HEK293 (cell line): ENCODE measurements around the gene R3HDM1.

Experiments
- CTCF ChIA-PET: fragments of 350-600 bp; formaldehyde crosslinking; extraction: SDS; loops from one replicate; lab custom pipeline; 2021; ENCODE audit warnings: antibody characterized with exemption; lab: Yijun Ruan, JAX
- POLR2A ChIA-PET: fragments of 300-600 bp; formaldehyde crosslinking; extraction: SDS; loops from one replicate; lab custom pipeline; 2020; ENCODE audit warnings: antibody characterized with exemption, inconsistent platforms; lab: Yijun Ruan, JAX
- H3K27ac ChIP-seq: fragments of 200-500 bp; sonication (Bioruptor generic); 2 replicates; pipeline ENCODE4 v1.5.1; 2014; ENCODE audit warnings: low read depth, low read length, control low read depth, inconsistent platforms; ENCODE audit errors: extremely low read depth
- H3K36me3 ChIP-seq, 2 experiments: fragments of 200-500 bp in 1 of 2; sonication (Bioruptor generic) in 1 of 2; 1 replicate in 1 of 2; 2 replicates in 1 of 2; pipeline ENCODE4 v1.5.1; 2014 to 2017; ENCODE audit warnings: inconsistent platforms in 2 of 2, low read length in 2 of 2; ENCODE audit not compliant: control insufficient read depth in 2 of 2, insufficient read depth in 1 of 2
- H3K4me1 ChIP-seq: fragments of 200-500 bp; sonication (Bioruptor generic); 2 replicates; pipeline ENCODE4 v1.5.1; 2014; ENCODE audit warnings: mild to moderate bottlenecking, low read length, inconsistent platforms; ENCODE audit not compliant: control insufficient read depth, insufficient read depth
- H3K4me3 ChIP-seq: 2 replicates; pipeline ENCODE4 v1.5.1; 2011; ENCODE audit warnings: low read depth, mild to moderate bottlenecking, control low read depth, low read length, moderate library complexity
- H3K9me3 ChIP-seq: fragments of 200-500 bp; sonication (Bioruptor generic); 2 replicates; pipeline ENCODE4 v1.5.1; 2014; ENCODE audit warnings: low read depth, low read length, inconsistent platforms; ENCODE audit not compliant: control insufficient read depth, insufficient read depth
- BCL6B ChIP-seq: fragments of 450-650 bp; formaldehyde crosslinking; IDR thresholded peaks from 2 replicates; pipeline ENCODE4 v1.5.1; 2017; ENCODE audit warnings: missing biosample characterization, missing genetic modification characterization
- EGR2 ChIP-seq: fragments of 450-650 bp; formaldehyde crosslinking; IDR thresholded peaks from 2 replicates; pipeline ENCODE4 v1.5.1; 2016; ENCODE audit warnings: low read depth, missing biosample characterization, missing genetic modification characterization
- ELK4 ChIP-seq: IDR thresholded peaks from 2 replicates; pipeline ENCODE4 v1.6.1; 2011; ENCODE audit warnings: mild to moderate bottlenecking, low read depth, low read length, borderline replicate concordance
- GLIS2 ChIP-seq: fragments of 450-650 bp; formaldehyde crosslinking; IDR thresholded peaks from 2 replicates; pipeline ENCODE4 v1.5.1; 2016; ENCODE audit warnings: missing biosample characterization, missing genetic modification characterization
- HIC1 ChIP-seq: fragments of 450-650 bp; formaldehyde crosslinking; IDR thresholded peaks from 2 replicates; pipeline ENCODE4 v1.5.1; 2016; ENCODE audit warnings: missing biosample characterization, missing genetic modification characterization
- KLF10 ChIP-seq: fragments of 450-650 bp; IDR thresholded peaks from 2 replicates; pipeline ENCODE4 v1.5.1; 2018; ENCODE audit warnings: missing biosample characterization, mild to moderate bottlenecking, missing genetic modification characterization
- PRDM1 ChIP-seq: fragments of 450-650 bp; formaldehyde crosslinking; IDR thresholded peaks from 2 replicates; pipeline ENCODE4; 2016; ENCODE audit warnings: missing biosample characterization, missing genetic modification characterization
- SP3 ChIP-seq: fragments of 450-650 bp; formaldehyde crosslinking; IDR thresholded peaks from 2 replicates; pipeline ENCODE4 v1.5.1; 2016; ENCODE audit warnings: missing biosample characterization, missing genetic modification characterization
- TCF7L2 ChIP-seq: IDR thresholded peaks from 2 replicates; pipeline ENCODE4 v1.6.1; 2011; ENCODE audit warnings: low read depth, mild to moderate bottlenecking, inconsistent platforms, low read length, moderate library complexity, borderline replicate concordance
- ZBTB7A ChIP-seq: fragments of 450-650 bp; formaldehyde crosslinking; IDR thresholded peaks from 2 replicates; pipeline ENCODE4 v1.5.1; 2016; ENCODE audit warnings: low read depth, missing biosample characterization, missing genetic modification characterization
- ZNF10 ChIP-seq: fragments of 450-650 bp; formaldehyde crosslinking; IDR thresholded peaks from 2 replicates; pipeline ENCODE4 v1.5.1; 2017; ENCODE audit warnings: missing biosample characterization, missing genetic modification characterization
- ZNF133 ChIP-seq: fragments of 450-650 bp; formaldehyde crosslinking; IDR thresholded peaks from 2 replicates; pipeline ENCODE4 v1.5.1; 2016; ENCODE audit warnings: missing biosample characterization, missing genetic modification characterization
- ZNF16 ChIP-seq: fragments of 450-650 bp; formaldehyde crosslinking; IDR thresholded peaks from 2 replicates; pipeline ENCODE4 v1.5.1; 2016; ENCODE audit warnings: low read depth, missing biosample characterization, missing genetic modification characterization
- ZNF174 ChIP-seq: fragments of 450-650 bp; formaldehyde crosslinking; IDR thresholded peaks from 2 replicates; pipeline ENCODE4 v1.5.0; 2017; ENCODE audit warnings: missing biosample characterization, mild to moderate bottlenecking, missing genetic modification characterization
- ZNF48 ChIP-seq: fragments of 450-650 bp; formaldehyde crosslinking; IDR thresholded peaks from 2 replicates; pipeline ENCODE4 v1.5.1; 2016; ENCODE audit warnings: missing biosample characterization, missing genetic modification characterization
- ZNF639 ChIP-seq: fragments of 450-650 bp; formaldehyde crosslinking; IDR thresholded peaks from 2 replicates; pipeline ENCODE4 v1.5.1; 2016; ENCODE audit warnings: missing biosample characterization, missing genetic modification characterization
- ZNF677 ChIP-seq: fragments of 450-650 bp; IDR thresholded peaks from 2 replicates; pipeline ENCODE4 v1.5.0; 2018; ENCODE audit warnings: missing biosample characterization, mild to moderate bottlenecking, missing genetic modification characterization, moderate library complexity
- ZNF777 ChIP-seq: fragments of 450-650 bp; formaldehyde crosslinking; IDR thresholded peaks from 2 replicates; pipeline ENCODE4 v1.5.1; 2017; ENCODE audit warnings: missing biosample characterization, missing genetic modification characterization, borderline replicate concordance
- ZSCAN16 ChIP-seq: fragments of 450-650 bp; formaldehyde crosslinking; IDR thresholded peaks from 2 replicates; pipeline ENCODE4 v1.5.1; 2016; ENCODE audit warnings: missing biosample characterization, missing genetic modification characterization
- ZSCAN30 ChIP-seq: fragments of 450-650 bp; IDR thresholded peaks from 2 replicates; pipeline ENCODE4 v1.5.1; 2018; ENCODE audit warnings: missing biosample characterization, mild to moderate bottlenecking, missing genetic modification characterization, moderate library complexity
- ZSCAN5A ChIP-seq: fragments of 450-650 bp; formaldehyde crosslinking; IDR thresholded peaks from 2 replicates; pipeline ENCODE4 v1.5.1; 2016; ENCODE audit warnings: missing biosample characterization, missing genetic modification characterization

R3HDM1 gene

GRCh38 chr2:135485441-135485840 is 45.8 kb upstream of the R3HDM1 start:
- no peaks in the 10 kb centered on the region for H3K9me3 ChIP-seq
- no peak overlapping the region for H3K27ac ChIP-seq
- ChIA-PET CTCF (no interaction called here), POLR2A (interaction anchor here (1.0 kb wide), 1 partner anchor 46 kb away, joined by 3 read pairs; the partner anchor contains the start of genes R3HDM1 and ZRANB3)
- no peaks in the 10 kb centered on the region; the same call in 1 of the 2 replicates for H3K4me1 ChIP-seq
- H3K36me3 ChIP-seq, result peaks cover 0 to 6% of the 10 kb centered on the region in 2 experiments; a peak in 1 of 3 replicates
- TF ChIP-seq ZNF174 (tag by site-specific recombination), result no peak
- no peak for TF ChIP-seq ELK4
- TF ChIP-seq PRDM1, result no peak
- no peak for TF ChIP-seq ZNF639
- no peak for TF ChIP-seq BCL6B (tag by site-specific recombination)
- H3K4me3 ChIP-seq, result no peak overlapping the region

GRCh38 chr2:135490376-135490775 is 40.9 kb upstream of the R3HDM1 start:
- Histone ChIP-seq H3K4me3 (no peak overlapping the region), H3K9me3 (no peaks in the 10 kb centered on the region), H3K4me1 (no peaks in the 10 kb centered on the region; the same call in 1 of the 2 replicates), H3K36me3 (peaks cover 0 to 6% of the 10 kb centered on the region in 2 experiments; a peak in 2 of 3 replicates), H3K27ac (no peak overlapping the region)
- POLR2A ChIA-PET, result no interaction called here
- CTCF ChIA-PET, result no interaction called here
- no peak for TF ChIP-seq ZNF10
- no peak for TF ChIP-seq ZSCAN16 (tag by site-specific recombination)
- TF ChIP-seq SP3 (tag by site-specific recombination), result no peak
- no peak for TF ChIP-seq ZBTB7A (tag by site-specific recombination)
- no peak for TF ChIP-seq ZNF133 (tag by site-specific recombination)
- TF ChIP-seq GLIS2 (tag by site-specific recombination), result no peak
- no peak for TF ChIP-seq KLF10 (tag by site-specific recombination)
- no peak for TF ChIP-seq ZNF777
- no peak for TF ChIP-seq EGR2 (tag by site-specific recombination)
- no peak for TF ChIP-seq HIC1 (tag by site-specific recombination)
- TF ChIP-seq ZNF677, result no peak
- no peak for TF ChIP-seq ZSCAN30 (tag by site-specific recombination)

- H3K27ac ChIP-seq, result no peak overlapping the region
- TF ChIP-seq TCF7L2 (no peak), ZSCAN5A (tag by site-specific recombination) (no peak), ZNF48 (tag by site-specific recombination) (no peak), ZNF16 (tag by site-specific recombination) (no peak)
- H3K4me3 ChIP-seq, result no peak overlapping the region
- no peaks in the 10 kb centered on the region for H3K4me1 ChIP-seq
- ChIA-PET CTCF (no interaction called here), POLR2A (no interaction called here)
- no peaks in the 10 kb centered on the region; a peak in 1 of 3 replicates for H3K36me3 ChIP-seq
- no peaks in the 10 kb centered on the region for H3K9me3 ChIP-seq
Measured at GRCh38 chr2:135494503-135494902, 36.8 kb upstream of the R3HDM1 start.
